GM23248 (cell line): ENCODE results near the gene IFNE.

Experiments
- EZH2 ChIP-seq: fragments of 200-600 bp; sonication (generic); IDR thresholded peaks from 2 replicates; pipeline ENCODE4 v1.6.1; 2018; ENCODE audit warnings: antibody characterized with exemption, mild to moderate bottlenecking; ENCODE audit not compliant: insufficient read depth, poor library complexity, severe bottlenecking
- EZH2phosphoT487 ChIP-seq: fragments of 200-600 bp; sonication (generic); IDR thresholded peaks from 2 replicates; pipeline ENCODE4 v1.6.1; 2018; ENCODE audit warnings: antibody characterized with exemption, moderate library complexity, mild to moderate bottlenecking, low read depth; ENCODE audit not compliant: insufficient read depth

DNA sequence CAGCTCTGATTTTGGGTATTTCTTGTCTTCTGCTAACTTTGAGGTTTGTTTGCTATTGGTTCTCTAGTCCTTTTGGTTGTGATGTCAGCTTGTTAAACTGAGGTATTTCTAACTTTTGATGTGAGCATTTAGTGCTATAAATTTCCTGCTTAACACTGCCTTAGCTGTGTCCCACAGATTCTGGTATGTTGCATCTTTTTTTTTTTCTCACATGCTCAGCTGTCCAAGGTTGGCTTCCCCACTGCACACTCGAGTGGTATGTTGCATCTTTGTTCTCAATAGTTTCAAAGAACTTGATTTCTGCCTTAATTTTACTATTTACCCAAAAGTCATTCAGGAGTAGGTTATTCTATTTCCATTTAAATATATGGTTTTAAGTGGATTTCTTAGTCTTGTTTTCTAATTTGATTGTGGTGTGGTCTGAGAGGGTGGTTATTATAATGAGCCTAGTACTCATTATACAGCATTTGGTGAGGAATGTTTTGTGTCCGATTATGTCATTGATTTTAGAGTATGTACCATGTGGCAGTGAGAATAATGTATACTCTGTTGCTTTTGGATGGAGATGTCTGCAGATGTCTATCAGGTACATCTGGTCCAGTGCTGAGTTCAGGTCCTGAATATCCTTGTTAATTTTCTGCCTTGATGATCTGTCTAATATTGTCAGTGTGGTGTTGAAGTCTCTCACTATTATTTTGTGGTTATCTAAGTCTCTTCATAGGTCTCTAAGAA, 42.2 kb upstream of the IFNE start:
- TF ChIP-seq EZH2phosphoT487, result no peak
- no peak for TF ChIP-seq EZH2
